ENCODE measurements around the gene CEP164.
A peak's percentile ranks its signal among the peaks of the same experiment; 100 is the strongest.

The CEP164 gene

DNA sequence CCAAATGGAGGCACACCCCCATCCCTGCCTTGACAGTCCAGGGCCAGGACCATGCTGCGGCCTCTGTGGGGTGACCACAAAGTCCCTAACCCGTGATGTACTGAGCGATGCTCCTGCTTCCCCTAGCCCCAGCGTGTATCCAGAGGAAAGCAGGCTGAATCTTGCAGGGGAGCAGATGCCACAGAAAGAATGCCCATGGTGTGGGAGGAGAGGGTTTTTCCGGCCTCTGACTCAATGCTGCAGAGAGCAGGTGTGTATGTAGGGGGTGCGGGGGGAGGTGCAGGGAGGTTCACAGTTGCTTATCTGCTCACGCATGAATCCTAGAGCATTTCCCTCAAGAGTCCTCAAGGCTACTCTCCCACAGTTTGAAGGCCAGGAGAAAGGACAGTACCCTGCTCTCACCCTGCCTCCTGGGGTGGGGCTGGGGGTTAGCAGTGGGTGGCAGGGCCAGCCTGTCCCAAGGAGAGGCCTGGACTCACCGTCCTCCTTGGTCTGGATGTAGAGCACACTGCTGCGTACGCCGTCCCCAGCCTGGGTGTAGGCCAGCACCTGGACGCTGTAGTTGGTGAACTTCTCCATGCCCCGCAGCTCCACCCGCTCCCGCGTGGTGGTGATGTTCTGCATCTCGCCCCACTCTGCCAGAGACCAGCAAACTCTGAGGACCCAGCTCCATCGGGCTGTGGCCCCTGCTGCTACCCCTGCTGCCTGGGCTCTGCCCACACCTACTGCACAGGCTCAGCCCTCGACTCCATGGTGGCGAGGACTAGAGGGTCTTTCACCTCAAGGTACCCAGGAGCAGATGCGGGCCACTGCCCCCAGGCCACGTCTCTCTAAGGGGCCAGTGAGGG, 130.8 kb downstream of the CEP164 start:
- no peaks in the 10 kb centered on the region for H3K27me3 ChIP-seq (ENCODE audit: insufficient read depth, low read depth, severe bottlenecking)
- peak overlapping the region; percentile 84 for H3K27ac ChIP-seq
- H3K4me3 ChIP-seq (ENCODE audit: low read depth, low read length) = no peak overlapping the region
- H3K36me3 ChIP-seq = no peaks in the 10 kb centered on the region
- peaks cover 7% of the 10 kb centered on the region for H3K9me3 ChIP-seq (ENCODE audit: severe bottlenecking)
- DNase-seq = peak; percentile 47
- TF ChIP-seq, protein P1, sequence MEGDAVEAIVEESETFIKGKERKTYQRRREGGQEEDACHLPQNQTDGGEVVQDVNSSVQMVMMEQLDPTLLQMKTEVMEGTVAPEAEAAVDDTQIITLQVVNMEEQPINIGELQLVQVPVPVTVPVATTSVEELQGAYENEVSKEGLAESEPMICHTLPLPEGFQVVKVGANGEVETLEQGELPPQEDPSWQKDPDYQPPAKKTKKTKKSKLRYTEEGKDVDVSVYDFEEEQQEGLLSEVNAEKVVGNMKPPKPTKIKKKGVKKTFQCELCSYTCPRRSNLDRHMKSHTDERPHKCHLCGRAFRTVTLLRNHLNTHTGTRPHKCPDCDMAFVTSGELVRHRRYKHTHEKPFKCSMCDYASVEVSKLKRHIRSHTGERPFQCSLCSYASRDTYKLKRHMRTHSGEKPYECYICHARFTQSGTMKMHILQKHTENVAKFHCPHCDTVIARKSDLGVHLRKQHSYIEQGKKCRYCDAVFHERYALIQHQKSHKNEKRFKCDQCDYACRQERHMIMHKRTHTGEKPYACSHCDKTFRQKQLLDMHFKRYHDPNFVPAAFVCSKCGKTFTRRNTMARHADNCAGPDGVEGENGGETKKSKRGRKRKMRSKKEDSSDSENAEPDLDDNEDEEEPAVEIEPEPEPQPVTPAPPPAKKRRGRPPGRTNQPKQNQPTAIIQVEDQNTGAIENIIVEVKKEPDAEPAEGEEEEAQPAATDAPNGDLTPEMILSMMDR (IDR thresholded peaks at IDR 0.05; ENCODE audit: low read depth, low read length) = no peak

GRCh38 chr11:117459123-117459978, 131.7 kb downstream of the CEP164 start:
- peak overlapping the region; percentile 52 for H3K27ac ChIP-seq
- no peak for DNase-seq
- H3K36me3 ChIP-seq = no peaks in the 10 kb centered on the region
- no peak overlapping the region for H3K4me3 ChIP-seq (ENCODE audit: low read depth, low read length)
- peaks cover 2% of the 10 kb centered on the region for H3K9me3 ChIP-seq (ENCODE audit: severe bottlenecking)
- TF ChIP-seq, protein P1 (IDR thresholded peaks at IDR 0.05; ENCODE audit: low read depth, low read length) = no peak
- H3K27me3 ChIP-seq (ENCODE audit: insufficient read depth, low read depth, severe bottlenecking) = no peaks in the 10 kb centered on the region

- TF ChIP-seq, protein P1 (IDR thresholded peaks at IDR 0.05; ENCODE audit: low read depth, low read length) = no peak
- Histone ChIP-seq H3K27me3 (ENCODE audit: insufficient read depth, low read depth, severe bottlenecking) (no peaks in the 10 kb centered on the region), H3K27ac (peak overlapping the region; percentile 52), H3K4me3 (ENCODE audit: low read depth, low read length) (no peak overlapping the region), H3K36me3 (no peaks in the 10 kb centered on the region), H3K9me3 (ENCODE audit: severe bottlenecking) (no peaks in the 10 kb centered on the region)
- peak; percentile 63 for DNase-seq
Observed at GRCh38 chr11:117459979-117460300, 132.3 kb downstream of the CEP164 start.

GRCh38 chr11:117461396-117462182, 133.9 kb downstream of the CEP164 start:
- Histone ChIP-seq H3K4me3 (ENCODE audit: low read depth, low read length) (no peak overlapping the region), H3K9me3 (ENCODE audit: severe bottlenecking) (no peaks in the 10 kb centered on the region), H3K27ac (no peak overlapping the region), H3K27me3 (ENCODE audit: insufficient read depth, low read depth, severe bottlenecking) (no peaks in the 10 kb centered on the region), H3K36me3 (no peaks in the 10 kb centered on the region)
- TF ChIP-seq, protein P1 (IDR thresholded peaks at IDR 0.05; ENCODE audit: low read depth, low read length) = no peak
- no peak for DNase-seq

DNA sequence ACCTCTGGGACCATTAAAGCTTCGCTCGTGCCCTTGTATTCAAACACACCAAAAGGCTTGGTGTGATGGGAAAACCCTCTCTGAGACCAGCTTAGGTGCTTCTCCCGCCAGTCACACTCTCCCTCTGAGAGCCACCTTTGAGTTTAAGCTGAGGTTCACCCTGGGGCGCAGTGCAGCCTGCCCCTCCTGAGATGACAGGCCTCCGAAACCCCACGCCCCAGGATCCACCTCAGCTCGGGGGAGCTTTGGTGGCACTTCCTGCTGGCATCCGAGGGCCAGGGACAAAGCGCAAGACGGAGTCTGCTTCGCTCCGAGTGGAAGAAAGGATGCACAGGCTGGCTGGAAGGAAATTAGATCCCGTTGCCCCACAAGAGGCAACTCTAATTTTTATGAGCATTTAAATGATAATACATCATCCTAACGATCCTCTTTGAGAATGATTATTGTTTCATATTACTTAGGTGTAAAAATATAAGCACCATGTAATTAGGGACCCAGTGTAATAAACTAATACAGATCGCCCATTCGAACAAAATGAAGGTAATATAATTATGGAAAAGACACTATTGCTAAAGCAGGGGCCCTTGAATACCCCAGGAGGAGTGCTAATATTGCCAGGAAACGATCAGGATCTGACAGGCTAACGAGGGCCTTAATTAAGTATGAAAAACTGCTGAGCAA, 134.7 kb downstream of the CEP164 start:
- Histone ChIP-seq H3K27ac (no peak overlapping the region), H3K9me3 (ENCODE audit: severe bottlenecking) (no peaks in the 10 kb centered on the region), H3K27me3 (ENCODE audit: insufficient read depth, low read depth, severe bottlenecking) (no peaks in the 10 kb centered on the region), H3K4me3 (ENCODE audit: low read depth, low read length) (no peak overlapping the region), H3K36me3 (no peaks in the 10 kb centered on the region)
- TF ChIP-seq, protein P1 (IDR thresholded peaks at IDR 0.05; ENCODE audit: low read depth, low read length) = no peak
- no peak for DNase-seq
